Colonic mucosa (tissue), 4 donors: ENCODE results near the gene PCDHGB3. TPM values are rescaled to one million over a fixed set of nuclear protein-coding genes. Genes with fewer than 3 reads are reported as not detected.
A peak's percentile ranks its signal among the peaks of the same experiment; 100 is the strongest.
"Not testable (repeated sequence)": the region's sequence is repeated elsewhere in the genome, so short reads cannot be mapped to it uniquely, and the experiment has no call there.

Experiments used
- DNase-seq: peaks from one replicate; pipeline ENCODE4 v3.0.0-alpha.2; 2020
- H3K27ac ChIP-seq: fragments of 200-600 bp; one replicate; pipeline ENCODE4 v1.8.0; 2021
- H3K27me3 ChIP-seq: fragments of 200-600 bp; one replicate; pipeline ENCODE4 v1.8.0; 2021
- H3K36me3 ChIP-seq: fragments of 200-600 bp; one replicate; pipeline ENCODE4 v1.8.0; 2021
- H3K4me1 ChIP-seq: fragments of 200-600 bp; one replicate; pipeline ENCODE4 v1.8.0; 2021; ENCODE audit warnings: mild to moderate bottlenecking
- H3K4me3 ChIP-seq: fragments of 200-600 bp; one replicate; pipeline ENCODE4 v1.8.0; 2021
- H3K9ac ChIP-seq, 2 donors: one replicate each; pipeline ENCODE4 v1.7.0; 2013; ENCODE audit warnings: control low read depth in 2 of 2, low read depth in 2 of 2, low read length in 2 of 2
- H3K9me3 ChIP-seq: fragments of 200-600 bp; one replicate; pipeline ENCODE4 v1.8.0; 2021
- intact Hi-C: fragments of 100-400 bp; cut with DNase I; formaldehyde crosslinking; loops from one replicate; pipeline ENCODE4 v1.14.1; 2022
- total RNA-seq, 2 donors: library from RNA; stranded (reverse); fragmentation: NEBNext Ultra II Directional in 1 of 2; extraction: Animal tissue kit (Norgen Biotek cat#: 25700) in 1 of 2; gene quantifications; one replicate each; pipeline ENCODE4 v1.2.1, GENCODE V29; 2021
- TF ChIP-seq, protein P1 (sequence below): fragments of 200-600 bp; IDR thresholded peaks from one replicate; pipeline ENCODE4 v1.8.0; 2022; ENCODE audit warnings: antibody characterized with exemption, mild to moderate bottlenecking
- donor health status: healthy.
- donor health status: DM: no; HTN: no; CAD: no.
- donor health status: DM: no; HTN: no; CAD: no.

Gene PCDHGB3
- total RNA-seq, 2 donors from 2014 or later: 0.57 to 1.1 TPM

DNA sequence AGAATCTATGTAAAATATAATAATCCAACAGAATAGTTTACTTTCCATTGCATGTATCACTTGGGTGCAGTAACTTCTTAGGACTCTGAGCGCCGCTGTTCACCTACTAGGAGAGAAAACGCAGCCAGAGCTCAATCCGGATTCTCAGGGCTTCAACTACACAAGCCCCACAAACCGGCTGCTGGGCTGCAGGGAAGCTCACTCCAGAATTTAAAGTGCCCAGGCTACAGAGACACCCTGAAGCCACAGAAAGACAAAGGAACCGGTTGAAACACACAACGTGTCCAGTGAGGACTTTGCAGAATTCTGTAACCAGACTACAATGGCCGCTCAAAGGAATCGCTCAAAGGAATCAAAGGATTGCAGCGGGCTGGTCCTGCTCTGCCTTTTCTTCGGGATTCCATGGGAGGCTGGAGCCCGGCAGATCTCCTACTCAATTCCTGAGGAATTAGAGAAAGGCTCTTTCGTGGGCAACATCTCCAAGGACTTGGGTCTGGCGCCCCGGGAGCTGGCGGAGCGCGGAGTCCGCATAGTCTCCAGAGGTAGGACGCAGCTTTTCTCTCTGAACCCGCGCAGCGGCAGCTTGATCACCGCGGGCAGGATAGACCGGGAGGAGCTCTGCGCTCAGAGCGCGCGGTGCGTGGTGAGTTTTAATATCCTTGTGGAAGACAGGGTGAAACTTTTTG lies 43.0 kb downstream of the PCDHGB3 start, which contains the start of gene PCDHGA10:
PCDHGA10 (plus strand) TSS at position 134 of the 686 bp plus-strand sequence; CDS start at position 323, 189 bp downstream.
- Histone ChIP-seq H3K4me1 (no peaks in the 10 kb centered on the region), H3K9me3 (peaks cover 9% of the 10 kb centered on the region), H3K27ac (no peak within 1 kb of the TSS), H3K27me3 (no peaks in the 10 kb centered on the region), H3K36me3 (no peaks in the 10 kb centered on the region), H3K9ac (peak within 1 kb of the TSS in 1 of 2 donors; percentile 26), H3K4me3 (peak within 1 kb of the TSS; percentile 28)
- intact Hi-C loops: loop anchor here (10.0 kb wide), 2 partner anchors 112 to 152 kb away; no protein-coding TSS in a partner anchor
- peak; percentile 67 for DNase-seq
- TF ChIP-seq, protein P1, sequence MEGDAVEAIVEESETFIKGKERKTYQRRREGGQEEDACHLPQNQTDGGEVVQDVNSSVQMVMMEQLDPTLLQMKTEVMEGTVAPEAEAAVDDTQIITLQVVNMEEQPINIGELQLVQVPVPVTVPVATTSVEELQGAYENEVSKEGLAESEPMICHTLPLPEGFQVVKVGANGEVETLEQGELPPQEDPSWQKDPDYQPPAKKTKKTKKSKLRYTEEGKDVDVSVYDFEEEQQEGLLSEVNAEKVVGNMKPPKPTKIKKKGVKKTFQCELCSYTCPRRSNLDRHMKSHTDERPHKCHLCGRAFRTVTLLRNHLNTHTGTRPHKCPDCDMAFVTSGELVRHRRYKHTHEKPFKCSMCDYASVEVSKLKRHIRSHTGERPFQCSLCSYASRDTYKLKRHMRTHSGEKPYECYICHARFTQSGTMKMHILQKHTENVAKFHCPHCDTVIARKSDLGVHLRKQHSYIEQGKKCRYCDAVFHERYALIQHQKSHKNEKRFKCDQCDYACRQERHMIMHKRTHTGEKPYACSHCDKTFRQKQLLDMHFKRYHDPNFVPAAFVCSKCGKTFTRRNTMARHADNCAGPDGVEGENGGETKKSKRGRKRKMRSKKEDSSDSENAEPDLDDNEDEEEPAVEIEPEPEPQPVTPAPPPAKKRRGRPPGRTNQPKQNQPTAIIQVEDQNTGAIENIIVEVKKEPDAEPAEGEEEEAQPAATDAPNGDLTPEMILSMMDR: peak; percentile 26

DNA sequence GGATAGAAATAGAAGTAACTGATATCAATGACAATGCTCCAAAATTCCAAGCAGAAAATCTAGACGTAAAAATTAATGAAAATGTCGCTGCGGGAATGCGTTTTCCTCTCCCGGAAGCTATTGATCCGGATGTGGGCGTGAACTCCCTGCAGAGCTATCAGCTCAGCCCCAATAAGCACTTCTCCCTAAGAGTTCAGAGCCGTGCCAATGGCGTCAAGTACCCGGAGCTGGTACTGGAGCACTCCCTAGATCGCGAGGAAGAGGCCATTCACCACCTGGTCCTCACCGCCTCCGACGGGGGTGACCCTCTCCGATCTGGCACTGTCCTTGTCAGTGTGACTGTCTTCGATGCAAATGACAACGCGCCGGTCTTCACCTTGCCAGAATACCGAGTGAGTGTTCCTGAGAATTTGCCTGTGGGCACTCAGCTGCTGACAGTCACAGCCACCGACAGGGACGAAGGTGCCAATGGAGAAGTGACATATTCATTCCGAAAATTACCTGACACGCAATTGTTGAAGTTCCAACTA lies 43.6 kb downstream of the PCDHGB3 start:
- peak overlapping the region in 1 of 2 donors; percentile 26 for H3K9ac ChIP-seq
- no peak overlapping the region for H3K27ac ChIP-seq
- peak overlapping the region; percentile 28 for H3K4me3 ChIP-seq
- H3K9me3 ChIP-seq: peaks cover 9% of the 10 kb centered on the region
- DNase-seq: no peak
- H3K36me3 ChIP-seq: no peaks in the 10 kb centered on the region
- TF ChIP-seq, protein P1: no peak
- no peaks in the 10 kb centered on the region for H3K27me3 ChIP-seq
- H3K4me1 ChIP-seq: no peaks in the 10 kb centered on the region
- intact Hi-C loops: loop anchor here (10.0 kb wide), 2 partner anchors 111 to 151 kb away; no protein-coding TSS in a partner anchor

- intact Hi-C loops: loop anchor here (10.0 kb wide), 2 partner anchors 110 to 150 kb away; no protein-coding TSS in a partner anchor
- peaks cover 11% of the 10 kb centered on the region for H3K9me3 ChIP-seq
- not testable (repeated sequence) for DNase-seq, H3K27ac ChIP-seq, H3K4me3 ChIP-seq, H3K27me3 ChIP-seq, H3K36me3 ChIP-seq, H3K4me1 ChIP-seq, H3K9ac ChIP-seq
These were observed 44.7 kb downstream of the PCDHGB3 start for GRCh38 chr5:141414548-141415274.

DNA sequence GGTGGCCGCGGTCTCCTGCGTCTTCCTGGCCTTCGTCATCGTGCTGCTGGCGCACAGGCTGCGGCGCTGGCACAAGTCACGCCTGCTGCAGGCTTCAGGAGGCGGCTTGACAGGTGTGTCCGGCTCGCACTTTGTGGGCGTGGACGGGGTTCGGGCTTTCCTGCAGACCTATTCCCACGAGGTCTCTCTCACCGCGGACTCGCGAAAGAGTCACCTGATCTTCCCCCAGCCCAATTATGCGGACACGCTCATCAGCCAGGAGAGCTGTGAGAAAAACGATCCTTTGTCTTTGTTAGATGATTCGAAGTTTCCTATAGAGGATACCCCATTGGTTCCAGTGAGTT lies 45.2 kb downstream of the PCDHGB3 start:
- H3K4me3 ChIP-seq, H3K4me1 ChIP-seq, H3K9ac ChIP-seq, H3K36me3 ChIP-seq, H3K9me3 ChIP-seq, H3K27me3 ChIP-seq, DNase-seq, H3K27ac ChIP-seq: not testable (repeated sequence)
- intact Hi-C loops: loop anchor here (10.0 kb wide), 2 partner anchors 110 to 150 kb away; no protein-coding TSS in a partner anchor

DNA sequence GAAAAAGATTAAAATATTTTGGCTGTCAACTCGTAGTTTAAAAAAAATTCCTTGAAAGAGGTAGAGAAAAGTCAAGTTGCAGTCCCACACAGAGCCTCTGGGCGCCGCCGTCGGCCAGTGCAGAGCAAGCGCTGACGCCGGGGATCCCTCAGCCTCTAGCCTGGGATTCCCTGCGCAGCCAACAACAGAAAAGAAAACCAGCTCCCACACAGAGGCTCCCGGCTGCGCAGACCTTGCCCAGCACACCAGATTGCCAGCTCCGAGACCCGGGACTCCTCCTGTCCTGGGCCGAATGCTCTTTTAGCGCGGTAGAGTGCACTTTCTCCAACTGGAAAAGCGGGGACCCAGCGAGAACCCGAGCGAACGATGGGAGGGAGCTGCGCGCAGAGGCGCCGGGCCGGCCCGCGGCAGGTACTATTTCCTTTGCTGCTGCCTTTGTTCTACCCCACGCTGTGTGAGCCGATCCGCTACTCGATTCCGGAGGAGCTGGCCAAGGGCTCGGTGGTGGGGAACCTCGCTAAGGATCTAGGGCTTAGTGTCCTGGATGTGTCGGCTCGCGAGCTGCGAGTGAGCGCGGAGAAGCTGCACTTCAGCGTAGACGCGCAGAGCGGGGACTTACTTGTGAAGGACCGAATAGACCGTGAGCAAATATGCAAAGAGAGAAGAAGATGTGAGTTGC lies 47.6 kb downstream of the PCDHGB3 start, which contains the start of gene PCDHGB7:
PCDHGB7 (plus strand) TSS at position 184 of the 679 bp plus-strand sequence; CDS start at position 367, 183 bp downstream.
- peak within 1 kb of the TSS; percentile 26 for H3K4me3 ChIP-seq
- H3K27ac ChIP-seq, H3K4me1 ChIP-seq, H3K36me3 ChIP-seq, H3K9me3 ChIP-seq, H3K27me3 ChIP-seq, H3K9ac ChIP-seq: not testable (repeated sequence)
- DNase-seq: peak; percentile 52
- intact Hi-C loops: loop anchor here (10.0 kb wide), 2 partner anchors 107 to 147 kb away; no protein-coding TSS in a partner anchor
- TF ChIP-seq, protein P1: peak; percentile 32
